MM.1S (cell line): ENCODE measurements around the gene ZNF3.

Source experiments
- CTCF ChIP-seq: fragments of 300-600 bp; sonication (generic); IDR thresholded peaks from 2 replicates; pipeline ENCODE4 v1.5.1; 2016; ENCODE audit warnings: antibody characterized with exemption, low read length, mixed read lengths
- EZH2 ChIP-seq: fragments of 300-600 bp; sonication (generic); optimal IDR thresholded peaks from 2 replicates; pipeline ENCODE3; 2017; ENCODE audit warnings: low read depth, mild to moderate bottlenecking, antibody characterized with exemption, low read length, mixed read lengths
- EZH2phosphoT487 ChIP-seq: fragments of 300-600 bp; sonication (generic); IDR thresholded peaks from 2 replicates; pipeline ENCODE4 v1.6.1; 2018; ENCODE audit warnings: antibody characterized with exemption, low read length

DNA sequence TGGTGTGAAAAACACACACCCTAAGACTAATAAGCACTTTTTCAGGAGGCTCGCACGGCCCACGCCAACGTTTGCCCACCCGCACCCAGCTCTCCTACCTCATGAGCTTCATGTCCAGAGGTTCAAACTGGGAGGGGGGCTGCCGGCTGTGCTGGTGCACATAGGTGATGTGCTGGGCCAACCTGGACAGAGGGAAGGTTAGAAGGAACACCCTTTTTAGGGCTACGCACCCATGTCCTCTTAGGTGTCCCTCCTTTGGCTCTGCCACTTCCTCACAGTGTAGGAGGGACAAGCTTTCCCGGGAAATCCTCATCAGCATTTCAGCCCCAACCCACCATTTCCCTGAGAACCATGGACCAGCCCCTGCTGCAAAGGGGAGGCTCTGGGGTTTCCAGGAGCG, 13.8 kb upstream of the ZNF3 start:
- TF ChIP-seq CTCF (no peak), EZH2 (no peak), EZH2phosphoT487 (no peak)
